Esophagus squamous epithelium (tissue), 4 donors: ENCODE data around the gene ADAMTS8.

Experiments
- CTCF ChIP-seq, 6 experiments: fragments of 450-650 bp in 4 of 6; fragments of 200-600 bp in 2 of 6; sonication (generic) in 2 of 6; IDR thresholded peaks; one replicate each; pipeline ENCODE4 v1.5.1; 2016 to 2019; ENCODE audit warnings: antibody characterized with exemption in 6 of 6, mild to moderate bottlenecking in 4 of 6, moderate library complexity in 4 of 6
- POLR2A ChIP-seq, 4 donors: fragments of 450-650 bp; IDR thresholded peaks; one replicate each; pipeline ENCODE4 v1.6.1; 2017; ENCODE audit warnings: antibody characterized with exemption in 4 of 4, mild to moderate bottlenecking in 4 of 4, moderate library complexity in 3 of 4

GRCh38 chr11:130434521-130435223, 6.3 kb upstream of the ADAMTS8 start:
- TF ChIP-seq CTCF (IDR thresholded peaks at IDR 0.05) (peak; percentile 73 to 89 (median 83)), POLR2A (IDR thresholded peaks at IDR 0.05) (no peak)
